K562 (cell line): ENCODE data around the gene KLK14. TPM values are rescaled to one million over a fixed set of nuclear protein-coding genes. Genes with fewer than 3 reads are reported as not detected.
A peak's percentile ranks its signal among the peaks of the same experiment; 100 is the strongest.

Source experiments
- ATAC-seq: fragments of 200-7000 bp; cut with Tn5 transposase; 3 replicates; pipeline ENCODE4 v1.9.1; 2020; ENCODE audit warnings: moderate library complexity
- BruUV-seq: library from RNA; stranded (reverse); fragments of 400-500 nt; replicated peaks from 2 replicates; lab custom pipeline; 2021; lab: Mats Ljungman, UMichigan
- CTCF ChIA-PET: fragments of 300-600 bp; formaldehyde crosslinking; extraction: SDS; loops from one replicate; lab custom pipeline; 2021; ENCODE audit warnings: low intra/inter-chr PET ratio; lab: Yijun Ruan, JAX
- POLR2A ChIA-PET: fragments of 300-600, 350-650 bp; sonication (Branson Sonifier 250); formaldehyde crosslinking; extraction: SDS; loops from one replicate; lab custom pipeline; 2021; ENCODE audit warnings: antibody characterized with exemption, inconsistent platforms; lab: Yijun Ruan, JAX
- DNase-seq, 4 experiments: peaks; one replicate each; pipeline versions ENCODE4 v3.0.0 to v3.0.0-alpha.2; 2011 to 2018; ENCODE audit warnings: low spot score in 3 of 4, mixed read lengths in 3 of 4; ENCODE audit errors: extremely low read depth in 1 of 4
- FAIRE-seq: peaks from 2 replicates; lab custom pipeline; 2011; peaks lifted over from hg19 to GRCh38; lab: Jason Lieb, UNC
- H2AFZ ChIP-seq: 2 replicates; pipeline ENCODE4 v1.6.0; 2011; ENCODE audit warnings: low read depth, low read length, control low read depth, inconsistent platforms
- H3K27ac ChIP-seq: fragments of 200-600 bp; 3 replicates; pipeline ENCODE4 v1.8.0; 2011; ENCODE audit warnings: low read depth, mild to moderate bottlenecking, control low read depth, inconsistent platforms, low read length, moderate library complexity, mixed read lengths; ENCODE audit errors: extremely low read depth
- H3K27me3 ChIP-seq, 2 experiments: fragments of 300-600 bp in 1 of 2; 2 replicates in 1 of 2; 3 replicates in 1 of 2; pipeline versions ENCODE4 v1.6.0 to v1.8.0; 2011; ENCODE audit warnings: inconsistent platforms in 2 of 2, low read length in 2 of 2, mild to moderate bottlenecking in 1 of 2, mixed read lengths in 1 of 2, moderate library complexity in 1 of 2; ENCODE audit not compliant: control insufficient read depth in 2 of 2, insufficient read depth in 2 of 2
- H3K36me3 ChIP-seq: fragments of 300-600 bp; 3 replicates; pipeline ENCODE4 v1.8.0; 2011; ENCODE audit warnings: mild to moderate bottlenecking, low read length, inconsistent platforms; ENCODE audit not compliant: control insufficient read depth, insufficient read depth
- H3K4me1 ChIP-seq, 2 experiments: fragments of 200-600 bp in 1 of 2; replicated peaks in 1 of 2; 2 replicates in 1 of 2; 3 replicates in 1 of 2; pipeline versions ENCODE4 v1.5.1 to v1.8.0; 2011; ENCODE audit warnings: inconsistent platforms in 2 of 2, low read length in 2 of 2, mild to moderate bottlenecking in 1 of 2, mixed read lengths in 1 of 2, moderate library complexity in 1 of 2; ENCODE audit not compliant: control insufficient read depth in 2 of 2, insufficient read depth in 2 of 2
- H3K4me2 ChIP-seq: 2 replicates; pipeline ENCODE4 v1.6.1; 2011; ENCODE audit warnings: low read length, control low read depth, inconsistent platforms, mixed read lengths; ENCODE audit not compliant: insufficient read depth
- H3K4me3 ChIP-seq: fragments of 200-600 bp; sonication (generic), shearing (Covaris generic); 2 replicates; pipeline ENCODE4 v1.5.1; 2016; ENCODE audit warnings: control low read depth, inconsistent platforms
- H3K79me2 ChIP-seq: fragments of 200-600 bp; 3 replicates; pipeline ENCODE4 v1.8.0; 2011; ENCODE audit warnings: low read length, inconsistent platforms; ENCODE audit not compliant: control insufficient read depth, insufficient read depth
- H3K9ac ChIP-seq, 2 experiments: 2 replicates each; pipeline versions ENCODE4 v1.6.0 to v1.6.1; 2011; ENCODE audit warnings: low read depth in 2 of 2, low read length in 2 of 2, control low read depth in 1 of 2, inconsistent platforms in 1 of 2, mild to moderate bottlenecking in 1 of 2, mixed read lengths in 1 of 2; ENCODE audit not compliant: insufficient read depth in 1 of 2
- H3K9me1 ChIP-seq: one replicate; pipeline ENCODE4 v1.6.0; 2011; ENCODE audit warnings: inconsistent platforms, mild to moderate bottlenecking, low read length, moderate library complexity; ENCODE audit not compliant: control insufficient read depth, insufficient read depth
- H3K9me3 ChIP-seq: replicated peaks from 2 replicates; pipeline ENCODE4 v1.5.1; 2011; ENCODE audit warnings: low read depth, low read length, inconsistent platforms; ENCODE audit not compliant: control insufficient read depth, insufficient read depth
- H4K20me1 ChIP-seq: replicated peaks from 2 replicates; pipeline ENCODE4 v1.6.1; 2011; ENCODE audit warnings: low read length, inconsistent platforms, mixed read lengths; ENCODE audit not compliant: control insufficient read depth, insufficient read depth
- CREB1 ChIP-seq, 2 experiments: sonication (generic) in 1 of 2; formaldehyde crosslinking in 1 of 2; IDR thresholded peaks; 2 replicates each; pipeline versions ENCODE4 v1.6.1 to v1.8.0; 2012 to 2022; ENCODE audit warnings: inconsistent platforms in 1 of 2, mild to moderate bottlenecking in 1 of 2, missing genetic modification reagents in 1 of 2, moderate library complexity in 1 of 2
- CREM ChIP-seq: IDR thresholded peaks from 2 replicates; pipeline ENCODE4 v1.6.1; 2014; ENCODE audit warnings: antibody characterized with exemption, low read depth
- ETV5 ChIP-seq: sonication (generic); formaldehyde crosslinking; IDR thresholded peaks from 2 replicates; pipeline ENCODE4 v1.4.0; 2020; ENCODE audit warnings: low read depth, mild to moderate bottlenecking, missing genetic modification reagents
- LARP7 ChIP-seq: fragments of 450-650 bp; IDR thresholded peaks from 2 replicates; pipeline ENCODE4 v1.6.1; 2016
- RBM39 ChIP-seq: fragments of 200-400 bp; formaldehyde crosslinking; optimal IDR thresholded peaks from 2 replicates; pipeline ENCODE3; 2018; ENCODE audit warnings: low read depth, low read length
- SMAD1 ChIP-seq: fragments of 150-350 bp; IDR thresholded peaks from 2 replicates; pipeline ENCODE4 v1.6.1; 2014; ENCODE audit warnings: low read length, low read depth; ENCODE audit not compliant: partially characterized antibody
- SMARCA4 ChIP-seq: fragments of 450-650 bp; IDR thresholded peaks from 2 replicates; pipeline ENCODE4 v1.6.1; 2016
- TAL1 ChIP-seq: fragments of 450-650 bp; IDR thresholded peaks from 2 replicates; pipeline ENCODE4 v1.6.1; 2016; ENCODE audit warnings: mild to moderate bottlenecking
- XRCC3 ChIP-seq: fragments of 450-650 bp; IDR thresholded peaks from 2 replicates; pipeline ENCODE4 v1.6.1; 2017; ENCODE audit warnings: mild to moderate bottlenecking, moderate library complexity
- WGBS: fragments of 100-300 bp; shearing (Covaris generic); methylation state at CpG from one replicate; pipeline ENCODE4 v1.1.6; 2016; ENCODE audit warnings: low coverage, mixed read lengths; ENCODE audit not compliant: insufficient coverage; ENCODE audit errors: missing lambda C conversion rate; 5-methylcytosine and 5-hydroxymethylcytosine counted together
- in situ Hi-C: fragments of 300-500 bp; cut with MboI; formaldehyde crosslinking; loops from 4 replicates; pipeline ENCODE4 v1.15.0; 2018; ENCODE audit warnings: inconsistent platforms, mixed read lengths
- intact Hi-C: fragments of 100-400 bp; cut with micrococcal nuclease; formaldehyde crosslinking; loops from 2 replicates; pipeline ENCODE4 v1.14.2; 2022
- polyA plus RNA-seq, 8 experiments: library from polyadenylated mRNA; depleted of rRNA in 4 of 8; stranded (reverse) in 5 of 8; unstranded in 3 of 8; fragments of >200 nt; fragmentation: Nextera tagmentation in 2 of 8; fragmentation: Illumina TruSeq in 1 of 8; extraction: Ambion mirVana in 2 of 8; extraction: Trizol in 1 of 8; gene quantifications; 2 replicates each; pipeline versions ENCODE4 v1.2.1 to v1.2.3, GENCODE V29; 2011 to 2014; ENCODE audit warnings: inconsistent platforms in 1 of 8, missing spikeins in 1 of 8
- total RNA-seq, 7 experiments: library from RNA; depleted of rRNA in 6 of 7; stranded (reverse); fragments of >200 nt in 6 of 7; fragmentation: Illumina TruSeq in 2 of 7; extraction: Trizol in 2 of 7; gene quantifications; 2 replicates each; pipeline versions ENCODE4 v1.2.1 to v1.2.3, GENCODE V29; 2011 to 2021; ENCODE audit warnings: low replicate concordance in 1 of 7
- TF ChIP-seq, protein P1 (sequence below), 2 experiments: fragments of 200-800 bp in 1 of 2; sonication (Bioruptor generic) in 1 of 2; sonication (generic) in 1 of 2; formaldehyde crosslinking in 1 of 2; IDR thresholded peaks in 1 of 2; conservative IDR thresholded peaks in 1 of 2; 2 replicates each; pipeline versions ENCODE4 v1.5.0 to v1.6.1; 2016 to 2020; ENCODE audit warnings: missing compliant biosample characterization in 1 of 2, missing genetic modification characterization in 1 of 2, missing genetic modification reagents in 1 of 2
- TF ChIP-seq, protein P2 (sequence below): fragments of 200-800 bp; sonication (Bioruptor generic); IDR thresholded peaks from 2 replicates; pipeline ENCODE4 v1.6.1; 2017; ENCODE audit warnings: missing genetic modification characterization, missing compliant biosample characterization

The KLK14 gene
- total and polyA plus RNA-seq, 9 of the 15 experiments (the other 6 are each of a cell fraction or from before 2014, with no cell fraction given): not detected

DNA sequence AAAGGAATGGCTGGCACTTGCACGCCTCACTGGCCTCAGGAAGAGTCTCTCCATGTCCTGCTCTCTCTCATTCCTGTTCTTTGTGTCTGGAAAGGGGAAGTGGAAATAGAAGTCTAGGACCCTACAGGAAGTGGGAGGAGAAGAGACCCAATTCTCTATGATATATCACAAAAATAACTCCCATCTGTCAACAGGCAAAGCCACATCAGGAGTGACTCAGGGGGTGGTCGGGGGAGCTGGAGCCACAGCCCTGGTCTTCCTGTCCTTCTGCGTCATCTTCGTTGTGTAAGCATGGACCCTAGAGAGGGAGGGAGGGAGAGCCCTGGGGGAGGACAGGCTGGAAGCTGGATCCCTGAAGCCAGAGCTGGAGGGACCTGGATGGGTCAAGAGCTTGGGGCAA lies 45.1 kb upstream of the KLK14 start (continued):
- TF ChIP-seq, protein P1, sequence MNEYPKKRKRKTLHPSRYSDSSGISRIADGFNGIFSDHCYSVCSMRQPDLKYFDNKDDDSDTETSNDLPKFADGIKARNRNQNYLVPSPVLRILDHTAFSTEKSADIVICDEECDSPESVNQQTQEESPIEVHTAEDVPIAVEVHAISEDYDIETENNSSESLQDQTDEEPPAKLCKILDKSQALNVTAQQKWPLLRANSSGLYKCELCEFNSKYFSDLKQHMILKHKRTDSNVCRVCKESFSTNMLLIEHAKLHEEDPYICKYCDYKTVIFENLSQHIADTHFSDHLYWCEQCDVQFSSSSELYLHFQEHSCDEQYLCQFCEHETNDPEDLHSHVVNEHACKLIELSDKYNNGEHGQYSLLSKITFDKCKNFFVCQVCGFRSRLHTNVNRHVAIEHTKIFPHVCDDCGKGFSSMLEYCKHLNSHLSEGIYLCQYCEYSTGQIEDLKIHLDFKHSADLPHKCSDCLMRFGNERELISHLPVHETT (CRISPR knock-in tag; conservative IDR thresholded peaks at IDR 0.05 in 1 of 2, IDR thresholded peaks at IDR 0.05 in 1 of 2): no peak
- TF ChIP-seq CREB1 (IDR thresholded peaks at IDR 0.05): no peak
- peak; percentile 56; the same call in 1 of the 2 replicates for TF ChIP-seq CREB1 (CRISPR knock-in tag; IDR thresholded peaks at IDR 0.05)
- peak; percentile 79; the same call in 1 of the 2 replicates for TF ChIP-seq SMARCA4
- TF ChIP-seq CREM: peak; percentile 91
- TF ChIP-seq XRCC3: no peak
- no peak for TF ChIP-seq SMAD1
- TF ChIP-seq LARP7: no peak
- TF ChIP-seq RBM39: no peak

DNA sequence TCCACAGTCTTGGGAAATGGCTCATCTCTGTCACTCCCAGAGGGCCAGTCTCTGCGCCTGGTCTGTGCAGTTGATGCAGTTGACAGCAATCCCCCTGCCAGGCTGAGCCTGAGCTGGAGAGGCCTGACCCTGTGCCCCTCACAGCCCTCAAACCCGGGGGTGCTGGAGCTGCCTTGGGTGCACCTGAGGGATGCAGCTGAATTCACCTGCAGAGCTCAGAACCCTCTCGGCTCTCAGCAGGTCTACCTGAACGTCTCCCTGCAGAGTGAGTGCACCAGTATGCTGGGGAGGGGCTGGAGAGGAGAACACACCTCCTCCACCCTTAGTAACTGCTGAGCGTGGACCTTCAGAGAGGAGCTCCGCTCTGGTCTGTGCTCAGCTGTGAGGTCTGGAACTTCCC lies 44.3 kb upstream of the KLK14 start:
- TF ChIP-seq, protein P2, sequence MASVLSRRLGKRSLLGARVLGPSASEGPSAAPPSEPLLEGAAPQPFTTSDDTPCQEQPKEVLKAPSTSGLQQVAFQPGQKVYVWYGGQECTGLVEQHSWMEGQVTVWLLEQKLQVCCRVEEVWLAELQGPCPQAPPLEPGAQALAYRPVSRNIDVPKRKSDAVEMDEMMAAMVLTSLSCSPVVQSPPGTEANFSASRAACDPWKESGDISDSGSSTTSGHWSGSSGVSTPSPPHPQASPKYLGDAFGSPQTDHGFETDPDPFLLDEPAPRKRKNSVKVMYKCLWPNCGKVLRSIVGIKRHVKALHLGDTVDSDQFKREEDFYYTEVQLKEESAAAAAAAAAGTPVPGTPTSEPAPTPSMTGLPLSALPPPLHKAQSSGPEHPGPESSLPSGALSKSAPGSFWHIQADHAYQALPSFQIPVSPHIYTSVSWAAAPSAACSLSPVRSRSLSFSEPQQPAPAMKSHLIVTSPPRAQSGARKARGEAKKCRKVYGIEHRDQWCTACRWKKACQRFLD (CRISPR knock-in tag): no peak
- TF ChIP-seq TAL1 (no peak), ETV5 (CRISPR knock-in tag) (no peak)
- TF ChIP-seq, all 486 proteins: peak for 0
- ChIA-PET POLR2A (no interaction called here), CTCF (no interaction called here)
- BruUV-seq: no TSS peak
- ATAC-seq (no peak), DNase-seq (no peak), FAIRE-seq (no peak)
- no peaks in the 10 kb centered on the region for H3K9me3 ChIP-seq
- no peaks in the 10 kb centered on the region for H3K36me3 ChIP-seq
- 23% methylated on average over 6 of the region's 6 CpGs for WGBS
- peak overlapping the region in 1 of 2 experiments; percentile 43; a peak in 1 of 4 replicates for H3K9ac ChIP-seq
- no peak overlapping the region for H3K27ac ChIP-seq
- no peak overlapping the region for H2AFZ ChIP-seq
- H3K4me2 ChIP-seq: no peak overlapping the region
- in situ Hi-C loops (no loop called here), intact Hi-C loops (no loop called here)
- H3K4me1 ChIP-seq: peaks cover 35 to 39% of the 10 kb centered on the region in 2 experiments
- H3K79me2 ChIP-seq: no peaks in the 10 kb centered on the region
- 0 out of 2 replicates have a peak, but pooled peaks cover under 1% of the 10 kb centered on the region for H4K20me1 ChIP-seq
- no peaks in the 10 kb centered on the region for H3K9me1 ChIP-seq
- H3K4me3 ChIP-seq: no peak overlapping the region
- H3K27me3 ChIP-seq: peaks cover 3 to 31% of the 10 kb centered on the region in 2 experiments; a peak in 2 of 5 replicates
